Measurements from ENCODE around the gene IMP4.

Gene IMP4

DNA sequence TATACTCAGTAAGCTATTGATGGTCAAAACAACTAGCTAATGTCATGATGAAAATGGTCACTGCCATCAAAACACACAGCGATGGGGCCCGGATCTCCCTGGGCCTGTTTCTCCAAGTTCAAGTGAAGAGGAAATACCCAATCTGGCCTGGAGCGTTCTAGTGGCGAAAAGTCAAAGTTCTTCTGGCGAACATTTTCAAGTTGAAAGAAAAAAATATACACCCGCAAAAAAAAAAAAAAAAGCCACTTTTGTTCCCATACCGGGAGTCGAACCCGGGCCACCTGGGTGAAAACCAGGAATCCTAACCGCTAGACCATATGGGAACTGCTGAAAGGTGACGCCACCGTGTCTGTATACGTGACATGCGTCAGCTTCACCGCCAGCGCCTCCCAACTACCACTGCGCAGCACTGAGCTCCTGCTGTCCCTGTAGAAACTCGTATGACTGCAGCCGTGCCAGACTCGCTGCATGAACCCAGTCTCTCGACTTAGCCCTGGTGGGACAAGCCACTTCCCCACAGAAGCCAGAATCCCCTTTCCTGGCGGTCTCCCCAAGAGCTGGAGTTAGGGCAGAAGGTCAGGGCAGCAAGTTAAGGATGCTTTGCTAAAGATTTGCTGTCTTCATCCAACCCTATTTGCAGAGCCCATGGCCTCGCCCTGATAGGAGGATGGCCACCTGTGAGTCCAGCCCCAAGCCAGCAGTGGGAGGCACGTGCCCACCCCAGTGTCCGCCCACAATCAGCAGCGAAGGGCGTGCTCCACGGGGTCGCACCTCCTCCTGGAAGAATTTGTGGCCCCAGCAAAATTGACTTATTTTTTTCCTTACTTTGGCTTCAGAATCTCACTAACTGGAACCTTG lies 5.6 kb upstream of the IMP4 start:
- peak; percentile 87 for DNase-seq (ENCODE audit: low spot score)

DNA sequence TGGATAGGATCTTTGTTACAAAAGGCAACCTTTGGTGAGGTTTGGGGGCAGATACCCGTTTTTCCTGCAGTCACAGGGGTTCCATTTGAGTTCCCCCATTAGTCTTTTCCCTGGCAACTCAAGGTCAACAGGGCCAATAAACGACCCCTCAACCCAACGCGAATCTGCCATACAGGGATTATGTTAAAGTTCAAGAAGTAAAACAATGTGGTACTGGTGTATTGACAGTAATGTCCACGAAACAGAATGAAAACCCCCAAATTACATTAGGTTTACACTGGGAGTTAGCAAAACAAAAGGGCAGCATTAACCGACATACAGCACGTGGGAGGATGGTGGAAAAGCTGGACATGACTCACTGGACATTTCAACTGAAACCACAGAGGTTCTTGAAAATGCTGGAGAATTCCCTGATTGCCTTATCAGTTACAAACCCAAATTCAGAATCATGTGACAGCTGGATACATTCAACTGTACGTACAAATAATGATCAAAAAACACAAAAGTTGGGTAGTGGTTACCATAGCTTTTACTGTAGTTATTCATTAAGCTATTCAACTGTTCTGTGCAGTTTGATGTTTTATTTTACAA lies 4.9 kb upstream of the IMP4 start:
- DNase-seq (ENCODE audit: low spot score) = peak; percentile 58

DNA sequence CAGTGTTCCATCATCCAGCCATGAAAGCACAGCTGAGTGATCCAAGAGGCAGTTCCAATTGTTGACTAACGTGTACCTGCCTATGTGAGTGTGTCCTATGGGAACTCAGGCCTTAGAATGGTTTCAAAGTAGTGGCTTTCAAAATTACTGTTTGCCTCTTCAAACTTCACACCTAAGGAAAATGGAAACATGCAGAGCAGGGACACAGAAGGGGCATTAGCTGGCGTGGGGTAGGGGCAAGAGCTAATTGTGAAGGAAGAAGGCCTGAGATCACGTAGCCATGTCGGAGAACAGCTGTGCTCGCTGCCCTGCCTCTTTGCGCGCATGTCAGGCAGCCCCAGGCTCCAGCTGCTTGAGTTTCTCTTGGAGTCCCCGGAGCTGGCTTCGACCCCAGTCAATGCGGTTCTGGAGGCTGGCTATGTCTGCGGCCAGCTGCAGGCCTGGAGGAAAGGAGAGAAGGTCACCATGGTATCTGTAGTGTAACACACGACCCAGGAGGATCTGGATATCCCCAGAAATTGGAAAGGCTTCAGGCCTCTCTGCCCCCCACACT lies 3.8 kb upstream of the IMP4 start:
- DNase-seq (ENCODE audit: low spot score) = no peak

DNA sequence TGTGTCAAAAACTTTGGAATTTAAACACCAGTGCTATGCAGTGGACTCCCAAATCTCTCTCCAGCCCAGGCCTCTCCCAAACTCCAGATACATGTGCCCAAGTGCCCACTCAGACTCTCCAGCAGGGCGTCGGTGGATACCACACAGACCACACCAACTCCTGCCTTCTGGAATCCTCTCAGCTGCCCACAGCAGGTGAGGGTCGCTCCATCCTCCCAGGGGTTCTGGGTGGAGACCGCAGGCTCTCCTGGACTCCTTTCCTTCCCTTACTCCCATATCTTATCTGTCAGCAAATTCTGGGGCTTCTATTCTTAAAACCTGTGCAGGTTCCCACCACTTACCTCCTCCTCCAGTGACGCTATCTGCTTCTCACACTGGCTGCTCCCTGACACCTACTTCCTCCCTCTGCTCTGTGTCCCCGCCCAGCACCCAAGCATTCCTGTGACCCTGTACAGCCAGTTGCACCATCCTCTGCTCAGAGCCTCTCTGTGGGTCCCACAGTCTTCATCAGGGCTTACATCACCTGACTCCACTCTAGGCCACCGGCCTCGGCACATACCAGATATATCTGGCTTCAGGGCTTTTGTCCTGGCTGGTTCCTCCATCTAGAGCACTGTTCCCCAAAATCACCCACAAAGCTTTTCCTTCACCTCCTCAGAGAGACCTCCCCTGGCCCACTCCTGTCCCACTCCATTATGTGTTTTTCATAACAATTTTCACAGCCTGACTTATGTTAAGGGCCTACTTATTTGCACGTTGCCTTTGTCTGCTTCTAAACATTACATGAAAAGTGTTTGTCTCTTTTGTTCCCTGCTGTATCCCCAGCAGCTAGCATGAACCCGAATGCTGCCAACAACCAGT lies 2.6 kb upstream of the IMP4 start:
- DNase-seq (ENCODE audit: low spot score) = no peak

DNA sequence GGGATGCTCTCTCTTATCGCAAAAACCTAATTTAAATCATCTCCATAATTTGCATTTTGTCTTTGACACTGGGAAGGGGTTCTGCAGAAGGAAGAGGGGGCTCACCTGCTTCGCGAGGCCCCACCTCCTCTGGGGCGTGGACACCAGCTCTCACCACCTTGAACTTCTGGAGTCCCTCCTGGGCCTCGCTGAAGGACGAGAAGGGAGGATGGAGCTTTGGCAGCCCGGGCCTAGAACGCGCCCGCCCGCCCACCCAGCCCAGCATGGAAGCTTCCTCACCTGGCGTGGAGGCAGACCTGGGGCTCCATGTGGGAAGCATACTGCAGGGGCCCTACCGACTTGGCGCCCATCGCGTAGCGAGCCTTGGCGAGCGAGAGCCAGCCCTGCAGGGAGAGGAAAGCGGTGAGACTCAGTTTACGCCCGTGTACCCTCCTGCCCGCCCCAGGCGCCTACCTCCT lies 1.1 kb upstream of the IMP4 start:
- DNase-seq (ENCODE audit: low spot score) = peak; percentile 20

DNA sequence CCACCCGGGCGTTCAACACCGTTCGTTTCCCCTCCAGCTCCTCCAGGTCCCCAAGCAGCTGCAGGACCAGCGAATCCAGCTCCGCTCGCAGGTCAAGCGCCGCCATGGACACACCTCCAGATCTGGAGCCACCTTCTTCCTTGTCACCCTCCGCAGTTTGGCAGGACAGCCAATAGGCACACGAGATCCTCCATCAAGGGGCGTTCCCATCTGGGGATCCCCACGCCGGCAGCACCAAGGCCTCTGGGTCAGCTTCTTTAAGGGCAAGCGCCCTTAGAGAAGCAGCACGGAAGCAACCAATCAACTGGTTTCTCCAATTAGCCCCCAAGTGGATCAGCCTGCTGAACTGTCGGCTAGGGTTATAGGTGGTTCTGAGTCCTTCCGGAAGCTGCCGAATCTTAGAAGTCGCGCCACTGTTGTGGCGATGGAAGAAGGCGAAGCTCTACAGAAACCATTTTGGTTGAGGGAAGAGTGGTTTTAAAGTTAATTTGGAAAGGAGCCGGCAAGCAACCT lies 621 bp upstream of the IMP4 start:
- DNase-seq (ENCODE audit: low spot score) = peak; percentile 95

DNA sequence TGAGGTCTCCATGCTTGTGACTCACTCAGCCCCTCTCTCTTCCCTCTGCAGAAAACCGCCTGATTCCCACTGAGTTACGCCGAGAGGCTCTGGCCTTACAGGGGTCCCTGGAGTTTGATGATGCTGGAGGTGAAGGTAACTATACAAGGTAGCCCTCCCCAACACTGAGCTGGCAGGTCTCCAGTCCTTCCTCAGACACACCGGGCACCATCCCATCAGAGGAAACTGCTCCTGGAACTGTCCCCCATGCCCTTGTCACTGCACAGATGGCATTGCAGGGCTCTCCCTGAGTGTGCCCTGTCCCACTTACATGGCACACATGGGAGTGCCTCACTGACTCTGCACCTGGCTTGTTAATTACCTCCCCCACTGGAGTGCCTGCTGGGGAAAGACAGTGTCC lies 1.9 kb downstream of the IMP4 start:
- no peak for DNase-seq (ENCODE audit: low spot score)

DNA sequence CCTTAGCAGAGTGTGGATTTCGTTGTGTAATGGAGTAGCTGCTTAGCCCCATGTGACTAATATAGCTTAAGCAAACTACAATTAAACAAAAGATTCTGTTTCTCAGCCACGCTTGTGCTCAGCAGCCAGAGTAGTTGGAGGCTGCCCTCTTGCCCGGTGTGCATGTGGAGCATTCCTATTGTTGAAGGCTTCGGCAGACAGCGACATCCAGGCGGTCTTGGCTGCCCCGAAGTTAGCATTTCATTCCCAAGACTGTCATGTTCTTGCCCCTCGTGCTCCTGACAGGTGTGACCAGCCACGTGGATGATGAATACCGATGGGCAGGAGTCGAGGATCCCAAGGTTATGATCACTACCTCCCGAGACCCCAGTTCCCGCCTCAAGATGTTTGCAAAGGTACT lies 2.4 kb downstream of the IMP4 start:
- DNase-seq (ENCODE audit: low spot score) = no peak

DNA sequence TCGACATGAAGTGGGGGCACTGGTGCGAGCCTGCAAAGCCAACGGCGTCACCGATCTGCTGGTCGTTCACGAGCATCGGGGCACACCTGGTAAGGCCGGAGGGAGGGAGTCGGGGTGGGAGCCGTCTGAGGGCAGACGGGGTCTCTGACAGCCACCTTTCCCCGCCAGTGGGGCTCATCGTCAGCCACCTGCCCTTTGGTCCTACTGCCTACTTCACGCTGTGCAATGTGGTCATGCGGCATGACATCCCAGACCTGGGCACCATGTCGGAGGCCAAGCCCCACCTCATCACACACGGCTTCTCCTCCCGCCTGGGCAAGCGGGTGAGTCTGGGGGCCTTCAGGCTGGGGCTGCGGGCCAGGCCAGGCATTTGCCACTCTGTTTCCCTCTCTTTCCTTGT lies 2.9 kb downstream of the IMP4 start:
- no peak for DNase-seq (ENCODE audit: low spot score)

DNA sequence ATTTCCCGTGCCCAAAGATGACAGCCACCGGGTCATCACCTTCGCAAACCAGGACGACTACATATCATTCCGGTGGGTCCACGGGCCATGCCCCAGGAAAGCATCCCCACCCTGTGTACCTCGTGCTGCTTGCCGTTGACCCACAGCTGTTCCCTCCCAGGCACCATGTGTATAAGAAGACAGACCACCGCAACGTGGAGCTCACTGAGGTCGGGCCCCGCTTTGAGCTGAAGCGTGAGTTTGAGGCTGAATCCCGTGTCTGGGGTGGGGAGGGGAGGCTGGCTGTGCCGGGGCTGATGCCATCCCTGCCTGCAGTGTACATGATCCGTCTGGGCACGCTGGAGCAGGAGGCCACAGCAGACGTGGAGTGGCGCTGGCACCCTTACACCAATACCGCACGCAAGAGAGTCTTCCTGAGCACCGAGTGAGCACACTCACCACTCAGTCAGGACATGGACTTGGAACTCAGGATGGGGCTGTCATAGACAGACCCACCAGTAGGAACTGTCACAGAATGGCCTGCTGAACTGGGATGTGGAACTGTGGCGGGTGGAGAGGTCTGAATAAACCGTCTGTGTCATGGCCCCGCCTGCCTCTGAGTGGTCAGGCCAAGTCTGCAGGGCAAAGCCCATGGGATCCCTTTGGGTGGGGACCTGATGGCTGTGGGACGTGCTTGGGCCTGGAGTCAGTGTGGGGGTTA lies 3.5 kb downstream of the IMP4 start:
- no peak for DNase-seq (ENCODE audit: low spot score)

DNA sequence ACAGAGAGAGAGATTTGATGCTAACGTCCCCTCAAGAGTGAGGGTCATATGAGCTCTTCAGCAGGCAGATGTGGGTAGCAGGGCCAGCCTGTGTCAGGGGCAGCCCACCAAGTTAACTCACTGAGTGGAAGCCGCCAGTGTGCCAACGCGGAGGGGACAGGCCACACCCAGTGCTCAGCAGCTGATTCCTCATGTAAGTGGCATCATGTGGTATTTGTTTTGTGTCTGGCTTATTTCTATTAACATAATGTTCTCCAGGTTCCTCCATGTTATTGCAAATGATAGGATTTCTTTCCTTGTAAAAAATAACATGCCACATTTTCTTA lies 4.0 kb downstream of the IMP4 start:
- DNase-seq (ENCODE audit: low spot score) = no peak

DNA sequence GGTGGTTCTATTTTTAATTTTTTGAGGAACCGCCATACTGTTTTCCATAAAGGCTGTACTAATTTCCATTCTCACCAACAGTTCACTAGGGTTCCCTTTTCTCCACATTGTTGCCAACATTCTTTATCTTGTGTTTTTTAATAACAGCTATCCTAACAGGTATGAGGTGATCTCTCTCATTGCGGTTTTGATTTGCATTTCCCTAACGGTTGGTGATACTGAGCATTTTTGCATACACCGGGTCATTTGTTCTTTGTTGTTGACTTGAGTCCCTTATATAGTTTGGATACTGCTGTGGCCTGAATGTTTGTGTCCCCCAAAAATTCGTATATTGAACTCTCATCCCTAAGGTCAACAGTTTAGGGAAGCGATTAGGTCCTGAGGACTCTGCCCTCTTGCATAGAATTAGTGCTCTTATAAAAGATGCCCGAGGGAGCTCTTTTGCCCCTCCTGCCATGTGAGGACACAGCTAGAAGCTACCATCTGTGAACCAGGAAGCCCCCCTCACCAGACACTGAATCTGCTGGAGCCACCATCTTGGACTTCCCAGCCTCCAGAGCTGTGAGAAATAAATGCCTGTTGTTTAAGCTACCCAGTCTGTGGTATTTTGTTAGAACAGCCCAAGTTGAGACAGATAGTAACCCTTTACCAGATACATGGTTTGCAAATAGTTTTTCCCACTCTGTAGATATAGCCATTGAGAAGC lies 4.7 kb downstream of the IMP4 start:
- DNase-seq (ENCODE audit: low spot score) = no peak

DNA sequence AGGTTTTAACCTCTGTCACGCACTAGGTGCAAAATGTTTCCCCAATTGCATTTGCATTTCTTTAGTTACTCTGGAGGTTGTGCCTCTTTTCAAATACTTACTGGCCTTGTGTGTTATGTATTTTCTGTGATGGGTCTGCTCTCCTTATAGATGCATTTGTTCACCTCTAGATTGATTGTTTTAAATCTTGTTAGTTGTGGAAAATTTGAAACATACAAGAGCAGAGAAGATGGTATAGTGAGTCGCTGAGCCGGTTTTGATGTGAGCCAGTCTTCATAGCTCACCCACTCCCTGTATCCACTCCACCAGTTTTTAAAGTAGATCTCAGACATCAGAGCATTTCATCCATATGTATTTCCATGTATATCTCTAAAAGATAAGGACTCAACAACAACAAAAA lies 6.5 kb downstream of the IMP4 start:
- DNase-seq (ENCODE audit: low spot score) = no peak

DNA sequence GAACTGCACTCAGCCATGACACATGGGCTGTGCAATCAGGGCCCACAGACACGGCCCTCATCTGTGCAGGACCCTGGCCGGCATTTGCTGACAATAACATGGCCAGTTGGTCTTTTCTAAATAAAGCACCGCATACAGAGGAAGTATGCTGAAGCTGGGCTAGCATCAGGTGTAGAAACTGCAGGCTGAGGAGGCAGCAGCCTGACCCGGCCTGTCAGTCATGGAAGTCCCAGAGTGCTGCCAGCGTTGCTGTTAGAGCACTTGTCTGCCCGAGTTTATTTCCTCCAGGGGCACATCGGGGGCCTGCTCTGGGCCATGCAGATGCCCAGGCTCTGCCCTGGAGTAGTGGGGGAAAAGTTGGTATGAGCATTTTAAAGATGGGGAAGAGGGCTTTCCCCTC lies 9.0 kb downstream of the IMP4 start:
- DNase-seq (ENCODE audit: low spot score) = no peak

DNA sequence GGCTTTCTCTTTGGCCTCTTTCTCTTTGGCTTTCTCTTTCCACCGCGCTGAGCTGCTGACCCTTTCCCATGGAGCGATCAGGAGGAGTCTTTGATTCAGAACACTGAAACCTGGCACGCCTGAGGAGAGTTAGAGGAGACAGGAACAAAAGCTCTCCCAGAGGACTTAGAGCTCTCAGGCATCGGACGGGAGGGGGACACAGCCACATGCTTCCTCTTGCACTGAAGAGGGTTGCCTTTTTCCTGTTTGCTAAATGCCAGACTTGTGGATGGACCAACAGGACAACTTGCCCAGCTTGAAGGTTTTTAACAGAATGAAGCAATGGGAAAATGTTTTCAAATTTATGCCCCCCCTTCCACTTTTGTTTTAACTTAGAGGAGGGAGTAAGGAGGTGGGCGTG lies 9.5 kb downstream of the IMP4 start:
- no peak for DNase-seq (ENCODE audit: low spot score)

DNA sequence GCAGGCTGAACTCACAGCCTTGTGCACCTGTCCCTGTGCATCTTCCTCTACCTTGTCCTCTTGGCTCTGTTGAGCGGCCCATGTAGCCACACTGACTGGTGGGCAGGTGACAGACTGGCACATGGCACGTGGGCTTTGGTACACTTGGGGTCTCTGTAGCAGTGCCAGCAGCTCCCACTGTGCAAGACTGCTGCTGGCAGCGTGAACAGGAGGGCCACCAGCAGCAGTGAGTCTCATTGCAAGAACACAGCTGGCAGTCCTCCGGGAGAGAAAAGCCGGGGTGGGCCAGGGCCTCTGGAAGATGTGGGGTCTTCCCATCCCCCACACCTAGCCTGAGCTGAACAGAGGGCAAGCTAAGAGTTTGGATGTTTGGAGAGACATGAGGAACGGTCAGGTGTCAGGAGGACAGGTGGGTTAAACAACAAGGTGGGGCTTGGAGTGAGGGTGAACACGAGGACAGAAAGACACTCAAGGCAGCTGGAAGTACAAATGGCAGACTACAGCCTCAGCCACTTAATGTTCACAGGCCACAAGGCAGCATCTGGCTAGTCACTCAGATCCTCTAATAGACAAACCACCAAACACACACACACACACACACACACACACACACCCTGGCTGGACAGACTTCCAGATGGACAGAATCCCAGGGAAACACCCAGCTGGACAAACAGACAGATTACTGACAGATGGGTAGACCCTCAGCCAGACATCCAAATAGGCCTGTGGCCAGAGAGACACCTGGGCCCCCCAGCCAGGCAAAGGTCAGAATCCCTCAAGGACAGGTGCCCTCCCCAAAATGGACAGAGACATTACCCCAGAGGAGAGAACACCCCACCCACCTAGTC lies 10.8 kb downstream of the IMP4 start:
- DNase-seq (ENCODE audit: low spot score) = no peak

DNA sequence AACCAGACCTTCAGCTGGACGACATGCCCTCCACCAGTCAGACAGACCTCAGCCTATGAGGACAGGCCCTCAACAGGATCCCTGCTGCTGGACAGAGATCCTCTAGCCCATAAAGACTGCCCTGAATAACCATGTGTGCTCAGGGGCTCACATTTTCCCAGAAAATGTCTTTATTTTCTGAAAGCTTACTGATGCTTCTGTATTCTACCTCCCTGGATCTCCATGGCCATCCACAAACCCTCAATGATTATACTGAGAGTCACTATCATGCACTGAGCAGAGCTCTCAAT lies 11.4 kb downstream of the IMP4 start:
- DNase-seq (ENCODE audit: low spot score) = no peak

DNA sequence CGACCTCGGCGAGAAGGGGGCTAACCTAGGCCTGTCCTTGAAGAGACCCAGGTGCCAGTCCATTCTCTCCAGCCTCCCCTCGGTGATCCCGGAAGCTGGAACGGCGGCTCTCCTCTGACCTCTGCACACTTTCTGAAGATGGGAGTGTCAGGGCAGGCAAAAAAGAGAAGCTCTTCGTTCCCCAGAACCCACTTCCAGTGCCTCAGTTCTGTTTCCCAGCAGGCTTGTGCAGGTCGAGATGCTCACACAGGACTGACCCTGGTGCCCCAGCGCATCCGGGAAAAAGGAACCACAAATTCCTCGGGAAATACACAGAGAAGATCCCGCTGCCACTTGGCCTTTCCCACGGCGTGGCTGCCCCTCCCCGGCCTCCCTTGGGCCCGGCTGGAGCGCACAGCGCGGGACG lies 12.5 kb downstream of the IMP4 start:
- DNase-seq (ENCODE audit: low spot score) = no peak

DNA sequence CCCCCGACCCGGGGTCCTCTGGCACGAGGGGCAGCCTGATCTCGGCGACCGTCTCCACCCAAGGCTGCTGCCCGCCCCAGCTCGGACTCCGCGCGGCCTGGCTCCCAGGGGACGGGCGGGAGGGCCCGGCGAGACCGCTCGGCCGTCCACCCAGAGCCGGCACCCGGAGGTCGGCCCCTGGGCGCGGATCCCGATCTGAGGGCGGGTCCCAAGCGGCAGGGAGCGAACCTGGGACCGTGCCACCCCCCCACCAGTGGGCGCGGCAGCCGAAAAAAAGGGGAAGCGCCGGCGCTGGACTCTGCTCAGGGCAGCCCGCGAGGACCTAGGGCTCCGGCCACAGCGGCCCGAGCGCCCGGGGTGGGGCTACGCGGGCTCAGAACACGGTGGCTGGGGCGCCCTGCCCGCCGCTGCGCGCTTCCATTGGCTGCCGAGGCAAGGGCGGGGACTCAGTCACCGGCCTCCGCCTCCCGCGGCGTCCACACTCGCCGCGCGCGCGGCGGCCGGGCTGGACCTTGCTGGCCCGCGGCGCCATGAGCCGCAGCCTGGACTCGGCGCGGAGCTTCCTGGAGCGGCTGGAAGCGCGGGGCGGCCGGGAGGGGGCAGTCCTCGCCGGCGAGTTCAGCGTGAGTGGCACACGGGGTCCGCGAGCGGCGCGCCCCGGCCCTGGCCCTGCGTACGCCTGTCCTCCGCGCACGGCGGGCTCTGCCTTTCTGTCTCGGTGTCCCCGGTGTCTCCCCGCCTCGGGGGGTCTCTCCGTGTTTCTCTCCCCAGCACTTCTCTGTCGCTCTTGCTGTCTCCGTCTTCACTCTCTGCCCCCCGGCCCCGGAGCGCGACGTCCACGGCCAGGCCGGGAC lies 13.1 kb downstream of the IMP4 start, which contains the start of gene PTPN18:
PTPN18 (plus strand) TSS at position 479 of the 854 bp plus-strand sequence; CDS start at position 531, 52 bp downstream.
- DNase-seq (ENCODE audit: low spot score) = peak; percentile 83
